Measurements from ENCODE around the gene SGPL1.

The SGPL1 gene

DNA sequence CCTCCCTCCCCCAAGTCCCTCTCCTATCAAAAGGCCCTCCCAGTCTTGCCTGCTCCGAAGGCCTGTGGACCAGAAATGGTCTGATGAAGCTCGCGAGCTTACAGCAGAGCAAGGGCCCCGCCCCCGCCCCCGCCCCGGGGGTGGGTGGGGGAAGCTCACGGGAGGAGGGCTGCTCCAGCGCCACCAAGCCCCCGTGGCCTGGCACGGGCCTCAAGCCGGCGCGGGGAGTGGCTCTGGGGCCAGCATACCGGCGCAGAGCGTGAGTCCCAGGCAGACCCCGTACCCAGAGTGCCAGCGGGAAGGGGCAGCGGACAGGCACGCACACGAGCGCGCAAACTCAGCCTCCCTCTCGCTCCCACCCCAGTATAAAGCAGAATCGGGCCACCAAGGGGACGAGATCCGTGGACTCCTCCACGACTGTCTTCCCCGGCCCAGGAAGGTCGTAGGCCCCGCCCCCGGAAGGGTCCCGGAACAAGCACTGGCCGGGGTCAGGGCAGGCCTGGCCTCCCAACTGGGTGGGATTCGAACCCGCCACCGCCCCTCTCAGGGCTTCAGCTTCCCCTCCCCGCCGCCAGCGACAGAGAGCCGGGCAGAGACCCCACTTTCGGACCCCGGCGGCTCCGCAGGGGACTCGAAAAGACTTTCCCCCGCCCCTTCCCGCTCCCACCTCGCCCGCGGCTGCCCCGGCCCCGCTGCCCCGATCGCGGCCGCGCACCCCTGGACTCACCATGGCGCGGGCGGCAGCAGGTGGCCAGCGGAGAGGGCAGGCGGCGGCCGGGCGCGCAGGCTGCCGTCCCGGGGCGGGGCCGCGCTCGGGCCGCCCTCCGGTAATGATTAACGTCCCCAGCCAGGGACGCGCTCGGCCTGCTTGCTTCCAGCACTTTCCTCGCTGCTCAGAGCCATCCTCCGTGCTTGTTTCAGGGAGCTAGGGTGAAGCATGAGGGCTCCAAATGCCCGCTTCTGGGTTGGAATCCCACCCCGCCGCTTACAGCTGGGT is 72.4 kb downstream of the SGPL1 start, which contains the start of gene PCBD1:
Gene PCBD1, minus strand, starts transcription at position 762 of the 997 bp plus-strand sequence. Its CDS starts 32 bp downstream, at position 730.
- peak within 1 kb of the TSS; percentile 53 for H3K4me3 ChIP-seq (ENCODE audit: low read depth, low read length)
- TF ChIP-seq, protein P1, sequence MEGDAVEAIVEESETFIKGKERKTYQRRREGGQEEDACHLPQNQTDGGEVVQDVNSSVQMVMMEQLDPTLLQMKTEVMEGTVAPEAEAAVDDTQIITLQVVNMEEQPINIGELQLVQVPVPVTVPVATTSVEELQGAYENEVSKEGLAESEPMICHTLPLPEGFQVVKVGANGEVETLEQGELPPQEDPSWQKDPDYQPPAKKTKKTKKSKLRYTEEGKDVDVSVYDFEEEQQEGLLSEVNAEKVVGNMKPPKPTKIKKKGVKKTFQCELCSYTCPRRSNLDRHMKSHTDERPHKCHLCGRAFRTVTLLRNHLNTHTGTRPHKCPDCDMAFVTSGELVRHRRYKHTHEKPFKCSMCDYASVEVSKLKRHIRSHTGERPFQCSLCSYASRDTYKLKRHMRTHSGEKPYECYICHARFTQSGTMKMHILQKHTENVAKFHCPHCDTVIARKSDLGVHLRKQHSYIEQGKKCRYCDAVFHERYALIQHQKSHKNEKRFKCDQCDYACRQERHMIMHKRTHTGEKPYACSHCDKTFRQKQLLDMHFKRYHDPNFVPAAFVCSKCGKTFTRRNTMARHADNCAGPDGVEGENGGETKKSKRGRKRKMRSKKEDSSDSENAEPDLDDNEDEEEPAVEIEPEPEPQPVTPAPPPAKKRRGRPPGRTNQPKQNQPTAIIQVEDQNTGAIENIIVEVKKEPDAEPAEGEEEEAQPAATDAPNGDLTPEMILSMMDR (IDR thresholded peaks at IDR 0.05; ENCODE audit: low read depth, low read length, missing control alignments): no peak
- in situ Hi-C loops (cut with HindIII; ENCODE audit: low sequenced_read_pairs): no loop called here
- DNase-seq (ENCODE audit: low read depth): peak; percentile 13

DNA sequence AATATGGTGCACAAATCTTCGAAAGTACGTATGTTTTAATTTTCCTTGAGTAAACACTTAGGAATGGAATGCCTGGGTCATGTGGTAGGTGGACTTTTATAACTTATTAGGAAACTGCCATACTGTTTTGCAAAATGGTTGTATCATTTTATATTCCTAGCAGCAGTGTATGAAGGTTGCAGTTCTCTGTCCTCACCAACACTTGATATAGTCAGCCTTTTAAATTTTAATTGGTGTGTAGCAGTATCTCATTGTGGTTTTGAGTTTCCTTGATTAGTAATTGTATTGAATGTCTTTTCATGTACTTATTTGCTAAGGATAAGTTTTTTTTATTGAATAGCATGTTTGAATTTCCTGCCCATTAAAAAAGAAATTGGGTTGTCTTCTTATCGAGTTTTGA is 73.5 kb downstream of the SGPL1 start:
- no peak for DNase-seq (ENCODE audit: low read depth)
- H3K4me3 ChIP-seq (ENCODE audit: low read depth, low read length): no peak overlapping the region
- TF ChIP-seq, protein P1 (IDR thresholded peaks at IDR 0.05; ENCODE audit: low read depth, low read length, missing control alignments): no peak
- in situ Hi-C loops (cut with HindIII; ENCODE audit: low sequenced_read_pairs): no loop called here

DNA sequence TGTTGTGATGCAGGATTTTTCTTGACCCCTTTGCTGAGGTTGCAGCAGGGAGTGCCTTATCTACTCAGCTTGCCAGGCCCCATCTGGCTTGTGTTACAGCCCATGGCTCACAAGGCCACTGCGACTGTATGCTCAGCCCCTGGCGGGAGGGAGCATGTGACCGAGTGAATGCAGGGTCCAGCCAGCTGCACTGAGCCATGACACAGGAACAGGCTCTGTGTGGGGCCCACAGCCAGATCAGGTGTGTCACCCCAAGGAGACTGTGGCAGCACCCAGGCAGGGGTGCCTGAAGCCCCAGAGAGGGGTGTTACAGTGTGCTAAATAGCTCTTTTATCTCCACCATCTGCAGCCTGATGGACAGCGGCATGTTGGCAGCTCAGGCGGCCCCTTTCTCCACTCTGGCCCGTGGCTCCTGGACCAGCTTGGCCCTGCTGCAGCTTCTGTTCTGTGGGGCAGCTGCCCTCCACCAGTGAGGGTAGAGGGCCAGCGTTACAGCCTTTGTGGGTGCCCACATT is 75.2 kb downstream of the SGPL1 start:
- in situ Hi-C loops (cut with HindIII; ENCODE audit: low sequenced_read_pairs): no loop called here
- TF ChIP-seq, protein P1 (IDR thresholded peaks at IDR 0.05; ENCODE audit: low read depth, low read length, missing control alignments): no peak
- H3K4me3 ChIP-seq (ENCODE audit: low read depth, low read length): no peak overlapping the region
- DNase-seq (ENCODE audit: low read depth): no peak

DNA sequence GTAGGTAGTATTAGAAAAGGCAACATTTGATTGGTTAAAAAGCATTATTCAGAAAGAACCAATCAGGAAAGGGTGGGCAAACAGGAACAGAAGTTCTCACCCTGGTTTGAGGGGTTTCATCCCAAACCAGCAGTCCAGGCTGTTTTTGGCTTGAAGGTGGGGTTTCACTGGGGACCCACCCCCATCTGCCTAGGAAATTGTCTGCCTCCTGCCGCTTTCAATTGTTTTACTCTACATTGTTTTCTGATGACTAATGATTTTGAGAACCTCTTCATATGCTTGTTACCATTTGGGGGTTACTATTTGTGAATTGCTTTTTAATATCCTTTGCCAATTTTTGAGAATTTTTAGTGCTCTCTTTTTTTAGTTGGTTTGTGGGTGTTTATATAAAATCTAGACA is 75.9 kb downstream of the SGPL1 start:
- in situ Hi-C loops (cut with HindIII; ENCODE audit: low sequenced_read_pairs): no loop called here
- H3K4me3 ChIP-seq (ENCODE audit: low read depth, low read length): no peak overlapping the region
- no peak for DNase-seq (ENCODE audit: low read depth)
- TF ChIP-seq, protein P1 (IDR thresholded peaks at IDR 0.05; ENCODE audit: low read depth, low read length, missing control alignments): no peak

DNA sequence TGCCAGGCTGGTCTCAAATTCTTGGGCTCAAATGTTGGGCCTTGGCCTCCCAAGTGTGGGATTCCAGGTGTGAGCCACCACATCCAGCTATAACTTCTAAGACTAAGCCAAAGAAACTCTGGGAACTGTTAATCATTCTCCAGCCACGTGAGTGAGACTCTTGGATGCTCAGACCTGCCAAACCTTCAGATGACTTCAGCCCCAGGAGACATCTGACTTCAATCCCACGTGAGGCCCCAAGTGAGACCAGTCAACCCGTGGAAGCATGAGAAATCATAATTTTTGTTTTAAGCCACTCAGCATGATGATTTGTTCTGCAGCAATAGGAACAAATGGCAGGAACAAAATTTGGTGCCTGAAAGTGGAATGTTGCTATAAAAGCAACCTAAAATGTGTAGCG is 76.9 kb downstream of the SGPL1 start:
- TF ChIP-seq, protein P1 (IDR thresholded peaks at IDR 0.05; ENCODE audit: low read depth, low read length, missing control alignments): no peak

DNA sequence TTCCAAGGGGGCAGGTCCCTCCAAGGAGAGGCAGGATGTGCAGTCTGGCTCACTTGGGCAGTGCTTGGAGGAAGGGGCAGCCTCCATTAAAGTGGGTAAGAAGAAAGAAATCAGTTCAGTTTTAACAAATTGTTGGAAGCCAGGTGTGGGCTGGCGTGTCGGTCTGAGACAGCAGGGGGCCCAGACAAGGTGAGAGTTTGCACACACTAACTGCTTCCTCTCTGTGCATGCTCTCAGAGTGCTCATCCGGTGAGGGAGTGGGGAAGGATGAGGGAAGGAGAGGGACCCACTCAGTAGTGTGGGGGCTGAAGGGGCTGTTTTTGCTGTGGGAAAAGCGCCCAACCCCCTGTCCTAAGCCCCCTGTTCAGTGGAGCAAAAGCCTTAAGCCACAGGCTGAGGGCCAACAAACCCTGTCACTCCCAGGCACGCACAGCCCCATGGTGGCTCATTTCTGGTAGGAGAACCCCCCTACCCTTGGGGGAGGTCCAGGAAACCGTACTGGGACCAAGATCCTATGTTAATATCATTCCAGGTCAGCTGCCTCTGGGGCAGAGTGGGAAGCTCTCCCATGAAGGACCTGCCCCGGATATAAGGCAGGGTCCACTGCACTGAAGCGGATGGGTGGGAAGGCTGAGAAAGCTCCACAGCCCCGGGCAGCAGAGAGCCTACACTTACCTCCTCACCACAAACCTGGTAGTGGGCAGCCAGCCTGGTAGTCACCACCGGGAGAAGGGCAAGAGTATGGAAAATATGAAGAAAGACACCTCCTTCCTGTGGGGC is 77.7 kb downstream of the SGPL1 start:
- in situ Hi-C loops (cut with HindIII; ENCODE audit: low sequenced_read_pairs): no loop called here
- no peak overlapping the region for H3K4me3 ChIP-seq (ENCODE audit: low read depth, low read length)
- DNase-seq (ENCODE audit: low read depth): no peak
- TF ChIP-seq, protein P1 (IDR thresholded peaks at IDR 0.05; ENCODE audit: low read depth, low read length, missing control alignments): no peak

More for the DNA sequence above, 76.9 kb downstream of the SGPL1 start:
- no peak overlapping the region for H3K4me3 ChIP-seq (ENCODE audit: low read depth, low read length)
- in situ Hi-C loops (cut with HindIII; ENCODE audit: low sequenced_read_pairs): no loop called here
- no peak for DNase-seq (ENCODE audit: low read depth)

Measured in astrocyte of the cerebellum (primary cell).